ENCODE results near the gene AIFM3.
"Not testable (repeated sequence)": the region's sequence is repeated elsewhere in the genome, so short reads cannot be mapped to it uniquely, and the experiment has no call there.

Gene AIFM3

GRCh38 chr22:20959578-20960461 is 7.2 kb upstream of the AIFM3 start:
- no peak for DNase-seq (ENCODE audit: low spot score)

DNA sequence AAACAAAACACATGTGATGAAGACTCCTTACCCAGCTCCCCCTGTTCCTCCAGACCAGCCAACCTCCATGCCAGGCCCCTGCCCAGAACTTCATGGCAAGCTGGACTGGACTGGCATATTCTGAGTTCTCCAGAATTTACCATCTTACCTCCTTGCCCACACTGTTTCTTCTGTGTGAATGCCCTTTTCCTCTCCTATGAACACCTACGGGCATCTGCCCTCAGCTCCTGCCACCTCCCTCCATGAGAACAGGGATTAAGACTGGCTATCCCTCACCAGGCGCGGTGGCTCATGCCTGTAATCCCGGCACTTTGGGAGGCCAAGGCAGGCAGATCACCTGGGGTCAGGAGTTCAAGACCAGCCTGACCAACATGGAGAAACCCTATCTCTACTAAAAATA is 6.4 kb upstream of the AIFM3 start:
- DNase-seq (ENCODE audit: low spot score) = no peak

- no peak for DNase-seq (ENCODE audit: low spot score)
These were observed 4.5 kb upstream of the AIFM3 start for GRCh38 chr22:20962491-20962945.

GRCh38 chr22:20963201-20964052 is 3.6 kb upstream of the AIFM3 start:
- DNase-seq (ENCODE audit: low spot score) = no peak

GRCh38 chr22:20964090-20964798 is 2.8 kb upstream of the AIFM3 start:
- no peak for DNase-seq (ENCODE audit: low spot score)

GRCh38 chr22:20964799-20965103 is 2.3 kb upstream of the AIFM3 start:
- DNase-seq (ENCODE audit: low spot score) = no peak

- DNase-seq (ENCODE audit: low spot score) = no peak
These were observed 1.8 kb upstream of the AIFM3 start for GRCh38 chr22:20965104-20965887.

- DNase-seq (ENCODE audit: low spot score) = no peak
These were observed 883 bp upstream of the AIFM3 start for GRCh38 chr22:20965888-20966855.

- DNase-seq (ENCODE audit: low spot score) = peak; percentile 22
These were observed 699 bp downstream of the AIFM3 start for GRCh38 chr22:20967697-20968211.

- DNase-seq (ENCODE audit: low spot score) = no peak
These were observed 1.4 kb downstream of the AIFM3 start for GRCh38 chr22:20968281-20968977.

DNA sequence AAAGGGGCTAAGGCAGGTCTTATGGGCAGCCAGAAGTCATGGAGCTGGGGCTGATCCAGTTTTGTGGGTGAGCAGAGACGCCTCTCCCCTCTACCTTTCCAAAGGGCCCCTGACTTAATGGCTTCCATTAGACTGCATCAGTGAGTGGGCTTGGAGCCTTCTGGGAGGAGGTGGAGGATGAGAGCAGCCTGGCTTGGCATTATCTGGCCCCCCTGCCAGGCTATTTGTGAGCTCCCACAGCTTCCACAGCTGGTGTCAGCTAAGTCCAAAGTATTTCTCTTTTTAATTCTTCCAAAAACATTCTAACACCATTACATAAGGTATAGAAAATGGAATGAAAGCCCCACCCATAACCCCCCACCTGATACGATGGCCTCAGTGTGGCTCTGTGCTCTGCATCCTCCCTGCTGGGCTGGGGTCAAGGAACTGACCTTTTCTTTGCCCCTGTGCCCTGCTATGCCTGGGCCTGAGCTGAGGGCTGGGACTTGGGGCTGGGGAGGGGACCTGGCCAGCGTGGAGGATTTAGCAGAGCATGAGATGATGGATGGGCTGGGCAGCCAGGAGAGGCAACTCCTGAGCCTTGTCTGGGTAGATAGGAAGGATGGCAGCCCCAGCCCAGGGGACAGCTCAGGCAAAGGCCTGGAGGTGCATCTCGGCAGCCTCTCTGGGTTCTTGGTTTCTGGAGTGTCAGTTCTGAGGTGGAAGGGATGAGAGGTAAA is 4.0 kb downstream of the AIFM3 start:
- no peak for DNase-seq (ENCODE audit: low spot score)

DNA sequence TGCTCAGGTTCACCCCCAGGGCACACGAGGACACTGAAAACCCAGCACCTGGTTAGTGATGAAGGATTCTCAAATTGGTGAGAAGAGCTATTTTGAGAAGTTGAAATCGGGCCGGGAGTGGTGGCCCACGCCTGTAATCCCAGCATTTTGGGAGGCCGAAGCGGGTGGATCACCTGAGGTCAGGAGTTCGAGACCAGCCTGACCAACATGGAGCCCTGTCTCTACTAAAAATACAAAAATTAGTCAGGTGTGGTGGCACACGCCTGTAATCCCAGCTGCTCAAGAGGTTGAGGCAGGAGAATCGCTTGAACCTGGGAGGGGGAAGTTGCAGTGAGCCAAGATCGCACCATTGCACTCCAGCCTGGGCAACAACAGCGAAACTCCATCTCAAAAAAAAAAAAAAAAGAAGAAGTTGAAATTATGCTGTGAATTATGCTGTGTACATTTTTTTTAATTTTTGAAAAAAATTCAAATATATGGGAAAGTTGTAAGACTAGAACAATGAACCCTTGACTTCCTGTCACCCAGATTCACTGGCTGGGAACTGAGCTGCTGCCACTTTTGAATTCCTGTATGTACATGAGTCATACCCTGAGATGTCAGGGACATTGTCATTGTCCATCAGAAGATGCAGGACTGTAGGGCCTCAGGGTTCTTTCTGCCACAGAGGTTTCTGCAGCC is 5.1 kb downstream of the AIFM3 start:
- DNase-seq (ENCODE audit: low spot score) = not testable (repeated sequence)

- DNase-seq (ENCODE audit: low spot score) = no peak
These were observed 6.0 kb downstream of the AIFM3 start for GRCh38 chr22:20972933-20973577.

DNA sequence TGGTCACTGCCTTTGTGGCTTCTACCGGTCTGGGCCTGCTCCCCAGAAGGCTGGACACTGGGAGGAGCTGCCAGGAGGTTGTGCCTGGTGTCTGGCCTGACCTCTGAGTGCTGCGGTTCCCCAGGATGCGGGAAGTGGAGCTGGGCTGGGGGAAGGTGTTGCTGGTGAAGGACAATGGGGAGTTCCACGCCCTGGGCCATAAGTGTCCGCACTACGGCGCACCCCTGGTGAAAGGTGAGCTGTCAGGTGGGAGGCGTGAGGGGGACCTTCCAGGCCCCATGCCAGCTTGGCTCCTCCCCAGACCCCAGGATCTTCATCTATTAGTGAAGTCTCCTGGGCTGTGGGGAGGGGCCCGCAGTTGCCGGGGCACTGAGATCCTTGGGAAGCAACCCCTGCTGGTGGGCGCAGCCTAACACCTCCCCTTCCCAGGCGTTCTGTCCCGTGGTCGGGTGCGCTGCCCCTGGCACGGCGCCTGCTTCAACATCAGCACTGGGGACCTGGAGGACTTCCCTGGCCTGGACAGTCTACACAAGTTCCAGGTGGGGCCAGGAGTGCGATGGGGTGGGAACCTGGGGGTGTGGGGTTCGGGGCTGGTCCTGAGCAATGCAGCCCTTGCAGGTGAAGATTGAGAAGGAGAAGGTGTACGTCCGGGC is 6.7 kb downstream of the AIFM3 start:
- no peak for DNase-seq (ENCODE audit: low spot score)

GRCh38 chr22:20974336-20974955 is 7.4 kb downstream of the AIFM3 start:
- DNase-seq (ENCODE audit: low spot score) = no peak

GRCh38 chr22:20975541-20976290 is 8.7 kb downstream of the AIFM3 start:
- no peak for DNase-seq (ENCODE audit: low spot score)
